ENCODE measurements around the gene PRR33.

DNA sequence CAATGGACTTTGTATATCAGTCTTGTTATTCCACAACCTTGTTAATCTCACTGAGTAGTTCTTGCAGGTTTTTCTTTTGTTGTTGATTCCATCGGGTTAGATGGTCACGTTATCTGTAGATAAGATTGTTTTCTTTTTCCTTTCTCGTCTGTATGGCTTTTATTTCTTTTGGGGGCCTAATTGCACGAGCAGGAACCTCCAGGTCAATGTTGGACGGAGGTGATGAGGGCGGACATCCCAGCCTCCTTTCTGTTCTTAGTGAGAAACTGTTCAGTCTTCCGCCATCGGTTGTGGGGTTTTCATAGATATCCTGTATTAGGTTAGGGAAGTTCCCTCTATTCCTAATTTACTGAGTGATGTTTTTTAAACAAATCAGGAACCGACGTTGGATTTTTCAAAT, 4.8 kb upstream of the PRR33 start:
- TF ChIP-seq, protein P1, sequence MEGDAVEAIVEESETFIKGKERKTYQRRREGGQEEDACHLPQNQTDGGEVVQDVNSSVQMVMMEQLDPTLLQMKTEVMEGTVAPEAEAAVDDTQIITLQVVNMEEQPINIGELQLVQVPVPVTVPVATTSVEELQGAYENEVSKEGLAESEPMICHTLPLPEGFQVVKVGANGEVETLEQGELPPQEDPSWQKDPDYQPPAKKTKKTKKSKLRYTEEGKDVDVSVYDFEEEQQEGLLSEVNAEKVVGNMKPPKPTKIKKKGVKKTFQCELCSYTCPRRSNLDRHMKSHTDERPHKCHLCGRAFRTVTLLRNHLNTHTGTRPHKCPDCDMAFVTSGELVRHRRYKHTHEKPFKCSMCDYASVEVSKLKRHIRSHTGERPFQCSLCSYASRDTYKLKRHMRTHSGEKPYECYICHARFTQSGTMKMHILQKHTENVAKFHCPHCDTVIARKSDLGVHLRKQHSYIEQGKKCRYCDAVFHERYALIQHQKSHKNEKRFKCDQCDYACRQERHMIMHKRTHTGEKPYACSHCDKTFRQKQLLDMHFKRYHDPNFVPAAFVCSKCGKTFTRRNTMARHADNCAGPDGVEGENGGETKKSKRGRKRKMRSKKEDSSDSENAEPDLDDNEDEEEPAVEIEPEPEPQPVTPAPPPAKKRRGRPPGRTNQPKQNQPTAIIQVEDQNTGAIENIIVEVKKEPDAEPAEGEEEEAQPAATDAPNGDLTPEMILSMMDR (IDR thresholded peaks at IDR 0.05) = no peak
- TF ChIP-seq POLR2A (IDR thresholded peaks at IDR 0.05) = no peak

Measured in right lobe of liver (tissue), 4 donors.